GM21786 (cell line): Measurements from ENCODE around the gene JPH2.
"Not testable (repeated sequence)": the region's sequence is repeated elsewhere in the genome, so short reads cannot be mapped to it uniquely, and the experiment has no call there.

Source experiments
- ATAC-seq: cut with Tn5 transposase; IDR thresholded peaks from one replicate; pipeline ENCODE4 v1.9.1; 2021; ENCODE audit not compliant: unreplicated experiment

The JPH2 gene

GRCh38 chr20:44187054-44187771 lies at the start of gene JPH2:
Gene JPH2 (minus strand): TSS chr20:44187188. CDS start chr20:44186705, 483 bp downstream.
- no peak for ATAC-seq

GRCh38 chr20:44235702-44236101 lies 48.7 kb upstream of the JPH2 start:
- ATAC-seq: no peak

- ATAC-seq: no peak
Observed at GRCh38 chr20:44234566-44235317, 47.8 kb upstream of the JPH2 start.

GRCh38 chr20:44233436-44234016 lies 46.5 kb upstream of the JPH2 start:
- no peak for ATAC-seq

GRCh38 chr20:44232469-44232856 lies 45.5 kb upstream of the JPH2 start:
- ATAC-seq: not testable (repeated sequence)

- no peak for ATAC-seq
Observed at GRCh38 chr20:44231713-44232468, 44.9 kb upstream of the JPH2 start.

GRCh38 chr20:44231193-44231592 lies 44.2 kb upstream of the JPH2 start:
- ATAC-seq: no peak

- ATAC-seq: no peak
Observed at GRCh38 chr20:44228465-44229258, 41.7 kb upstream of the JPH2 start.

- no peak for ATAC-seq
Observed at GRCh38 chr20:44224637-44225036, 37.6 kb upstream of the JPH2 start.

- ATAC-seq: no peak
Observed at GRCh38 chr20:44223721-44224120, 36.7 kb upstream of the JPH2 start.

- ATAC-seq: no peak
Observed at GRCh38 chr20:44222633-44223368, 35.8 kb upstream of the JPH2 start.

GRCh38 chr20:44222027-44222426 lies 35.0 kb upstream of the JPH2 start:
- no peak for ATAC-seq

GRCh38 chr20:44221368-44221954 lies 34.5 kb upstream of the JPH2 start:
- no peak for ATAC-seq

- ATAC-seq: no peak
Observed at GRCh38 chr20:44219791-44220190, 32.8 kb upstream of the JPH2 start.

- no peak for ATAC-seq
Observed at GRCh38 chr20:44219170-44219730, 32.3 kb upstream of the JPH2 start.

- ATAC-seq: no peak
Observed at GRCh38 chr20:44218446-44218845, 31.5 kb upstream of the JPH2 start.

- ATAC-seq: no peak
Observed at GRCh38 chr20:44217342-44218092, 30.5 kb upstream of the JPH2 start.

GRCh38 chr20:44215125-44215524 lies 28.1 kb upstream of the JPH2 start:
- ATAC-seq: no peak
